IMR-90 (cell line): Measurements from ENCODE around the gene HADHA. TPM values are rescaled to one million over a fixed set of nuclear protein-coding genes. Genes with fewer than 3 reads are reported as not detected.

Experiments
- ATAC-seq: fragments of 200-7000 bp; cut with Tn5 transposase; 2 replicates; pipeline ENCODE4 v1.9.1; 2020; ENCODE audit warnings: low read depth, mild to moderate bottlenecking, moderate library complexity
- BruUV-seq: library from RNA; stranded (reverse); fragments of 400-500 nt; replicated peaks from 2 replicates; lab custom pipeline; 2021; lab: Mats Ljungman, UMichigan
- CTCF ChIA-PET: fragments of 300-600 bp; formaldehyde crosslinking; extraction: SDS; loops from one replicate; lab custom pipeline; 2021; ENCODE audit warnings: antibody characterized with exemption; lab: Yijun Ruan, JAX
- POLR2A ChIA-PET: fragments of 300-600 bp; sonication (Branson Sonifier 250); formaldehyde crosslinking; loops from one replicate; lab custom pipeline; 2022; ENCODE audit warnings: antibody characterized with exemption; ENCODE audit not compliant: unreplicated experiment; lab: Charles Lee
- DNase-seq: peaks from one replicate; pipeline ENCODE4 v3.0.0; 2013
- H2AFZ ChIP-seq: replicated peaks from 2 replicates; pipeline ENCODE3; 2013; ENCODE audit warnings: low read length, mild to moderate bottlenecking; ENCODE audit not compliant: poor library complexity
- H2AK5ac ChIP-seq: 2 replicates; pipeline ENCODE4 v1.6.1; 2013; ENCODE audit warnings: low read depth, low read length, inconsistent platforms
- H2AK9ac ChIP-seq: replicated peaks from 2 replicates; pipeline ENCODE3; 2013; ENCODE audit warnings: mild to moderate bottlenecking, low read depth, low read length, moderate library complexity; ENCODE audit not compliant: poor library complexity
- H2BK120ac ChIP-seq: 2 replicates; pipeline ENCODE4 v1.6.1; 2013; ENCODE audit warnings: low read depth, low read length, inconsistent platforms
- H2BK15ac ChIP-seq: 3 replicates; pipeline ENCODE4 v1.6.1; 2013; ENCODE audit warnings: low read depth, low read length, inconsistent platforms
- H2BK20ac ChIP-seq: 2 replicates; pipeline ENCODE4 v1.6.1; 2013; ENCODE audit warnings: low read depth, mild to moderate bottlenecking, inconsistent platforms, low read length, moderate library complexity
- H2BK5ac ChIP-seq: 2 replicates; pipeline ENCODE4 v1.6.1; 2013; ENCODE audit warnings: mild to moderate bottlenecking, low read depth, low read length, inconsistent platforms; ENCODE audit not compliant: poor library complexity, severe bottlenecking
- H3K14ac ChIP-seq: replicated peaks from 2 replicates; pipeline ENCODE4 v1.6.1; 2013; ENCODE audit warnings: low read depth, low read length, inconsistent platforms
- H3K18ac ChIP-seq: 2 replicates; pipeline ENCODE4 v1.6.1; 2013; ENCODE audit warnings: low read depth, low read length, control low read depth
- H3K23ac ChIP-seq: 2 replicates; pipeline ENCODE4 v1.6.1; 2013; ENCODE audit warnings: low read depth, low read length, inconsistent platforms
- H3K27ac ChIP-seq: 2 replicates; pipeline ENCODE4 v1.5.1; 2013; ENCODE audit warnings: mild to moderate bottlenecking, control low read depth, low read length; ENCODE audit not compliant: insufficient read depth
- H3K27me3 ChIP-seq: 2 replicates; pipeline ENCODE4 v1.6.1; 2013; ENCODE audit warnings: low read length; ENCODE audit not compliant: control insufficient read depth, insufficient read depth
- H3K36me3 ChIP-seq: 2 replicates; pipeline ENCODE4 v1.6.1; 2013; ENCODE audit warnings: low read length, mixed read lengths; ENCODE audit not compliant: control insufficient read depth, insufficient read depth
- H3K4ac ChIP-seq: 2 replicates; pipeline ENCODE4 v1.6.1; 2013; ENCODE audit warnings: low read depth, low read length, inconsistent platforms
- H3K4me1 ChIP-seq: 2 replicates; pipeline ENCODE4 v1.6.1; 2013; ENCODE audit warnings: low read length, mixed read lengths; ENCODE audit not compliant: control insufficient read depth, insufficient read depth
- H3K4me2 ChIP-seq: 2 replicates; pipeline ENCODE4 v1.6.1; 2013; ENCODE audit warnings: low read depth, mild to moderate bottlenecking, control low read depth, low read length, moderate library complexity
- H3K4me3 ChIP-seq: 2 replicates; pipeline ENCODE4 v1.5.1; 2013; ENCODE audit warnings: low read depth, mild to moderate bottlenecking, control low read depth, low read length, moderate library complexity; ENCODE audit not compliant: insufficient read depth
- H3K56ac ChIP-seq: 2 replicates; pipeline ENCODE4 v1.6.1; 2013; ENCODE audit warnings: low read length, inconsistent platforms; ENCODE audit not compliant: insufficient read depth; ENCODE audit errors: extremely low read depth
- H3K79me1 ChIP-seq, 2 experiments: 2 replicates each; pipeline ENCODE4 v1.6.1; 2013; ENCODE audit warnings: low read length in 2 of 2, inconsistent platforms in 1 of 2, low read depth in 1 of 2
- H3K9ac ChIP-seq: 2 replicates; pipeline ENCODE4 v1.6.1; 2013; ENCODE audit warnings: low read depth, low read length, control low read depth
- H3K9me1 ChIP-seq: 2 replicates; pipeline ENCODE4 v1.6.1; 2013; ENCODE audit warnings: low read length, inconsistent platforms; ENCODE audit not compliant: insufficient read depth
- H3K9me3 ChIP-seq: 2 replicates; pipeline ENCODE4 v1.6.1; 2013; ENCODE audit warnings: low read length; ENCODE audit not compliant: control insufficient read depth, insufficient read depth
- H4K20me1 ChIP-seq: 2 replicates; pipeline ENCODE4 v1.6.1; 2013; ENCODE audit warnings: low read length, inconsistent platforms; ENCODE audit not compliant: insufficient read depth
- H4K5ac ChIP-seq: 2 replicates; pipeline ENCODE4 v1.6.1; 2013; ENCODE audit warnings: mild to moderate bottlenecking, low read depth, low read length, control low read depth
- H4K8ac ChIP-seq, 2 experiments: 2 replicates each; pipeline ENCODE4 v1.6.1; 2013; ENCODE audit warnings: low read depth in 2 of 2, low read length in 2 of 2, control low read depth in 1 of 2, inconsistent platforms in 1 of 2
- H4K91ac ChIP-seq: 2 replicates; pipeline ENCODE4 v1.6.1; 2013; ENCODE audit warnings: low read depth, low read length, inconsistent platforms; ENCODE audit not compliant: insufficient read depth
- BHLHE40 ChIP-seq: fragments of 150-350 bp; IDR thresholded peaks from 2 replicates; pipeline ENCODE4 v1.6.1; 2016; ENCODE audit warnings: mild to moderate bottlenecking, low read depth, low read length
- CEBPB ChIP-seq: IDR thresholded peaks from 2 replicates; pipeline ENCODE4 v1.6.1; 2012; ENCODE audit warnings: low read depth, low read length, improper control_type of control experiment
- CHD1 ChIP-seq: IDR thresholded peaks from 2 replicates; pipeline ENCODE4 v1.6.1; 2012; ENCODE audit warnings: low read depth, low read length, improper control_type of control experiment
- CTCF ChIP-seq: conservative IDR thresholded peaks from 2 replicates; pipeline ENCODE4 v1.5.1; 2012; ENCODE audit warnings: mild to moderate bottlenecking, low read depth, low read length, improper control_type of control experiment
- ELK1 ChIP-seq: fragments of 150-350 bp; IDR thresholded peaks from 2 replicates; pipeline ENCODE4 v1.6.1; 2016; ENCODE audit warnings: low read depth, mild to moderate bottlenecking, low read length, moderate library complexity, borderline replicate concordance
- FOS ChIP-seq: fragments of 150-350 bp; IDR thresholded peaks from 2 replicates; pipeline ENCODE4 v1.6.1; 2016; ENCODE audit warnings: low read depth, low read length
- MAFK ChIP-seq: IDR thresholded peaks from 2 replicates; pipeline ENCODE4 v1.6.1; 2012; ENCODE audit warnings: low read depth, low read length, improper control_type of control experiment
- MAZ ChIP-seq: IDR thresholded peaks from 2 replicates; pipeline ENCODE4 v1.6.1; 2012; ENCODE audit warnings: low read depth, mild to moderate bottlenecking, low read length, improper control_type of control experiment, moderate library complexity, borderline replicate concordance
- NFE2L2 ChIP-seq: fragments of 150-350 bp; IDR thresholded peaks from 2 replicates; pipeline ENCODE4 v1.6.1; 2016; ENCODE audit warnings: low read depth, mild to moderate bottlenecking, low read length
- POLR2A ChIP-seq: IDR thresholded peaks from 2 replicates; pipeline ENCODE4 v1.6.1; 2012; ENCODE audit warnings: mild to moderate bottlenecking, low read depth, low read length
- RAD21 ChIP-seq: IDR thresholded peaks from 2 replicates; pipeline ENCODE4 v1.6.1; 2012; ENCODE audit warnings: low read length, improper control_type of control experiment
- SMC3 ChIP-seq: fragments of 150-350 bp; IDR thresholded peaks from 2 replicates; pipeline ENCODE4 v1.6.1; 2016; ENCODE audit warnings: low read depth, mild to moderate bottlenecking, antibody characterized with exemption, low read length, moderate library complexity
- WGBS, 2 experiments: methylation state at CpG; one replicate each; pipeline versions ENCODE4 v1.1.5 to v1.1.7; 2013; ENCODE audit warnings: missing lambda C conversion rate in 2 of 2; ENCODE audit not compliant: insufficient read length in 1 of 2; ENCODE audit errors: extremely low coverage in 2 of 2; 5-methylcytosine and 5-hydroxymethylcytosine counted together
- dilution Hi-C: fragments of 300-500 bp; cut with HindIII; formaldehyde crosslinking; loops from one replicate; pipeline ENCODE4 v1.14.3; 2018; ENCODE audit warnings: low sequenced_read_pairs; ENCODE audit not compliant: unreplicated experiment
- in situ Hi-C: fragments of 300-500 bp; cut with MboI; formaldehyde crosslinking; loops from 3 replicates; pipeline ENCODE4 v1.14.3; 2019; ENCODE audit warnings: low sequenced_read_pairs, inconsistent platforms, mixed read lengths
- intact Hi-C: fragments of 100-400 bp; cut with micrococcal nuclease; formaldehyde crosslinking; loops from 2 replicates; pipeline ENCODE4 v1.10.0; 2022
- polyA plus RNA-seq, 3 experiments: library from polyadenylated mRNA; depleted of rRNA; stranded (reverse); fragments of >200 nt; gene quantifications; 2 replicates each; pipeline ENCODE4 v1.2.3, GENCODE V29; 2012; ENCODE audit warnings: low replicate concordance in 1 of 3
- total RNA-seq: library from RNA; depleted of rRNA; stranded (reverse); fragments of >200 nt; gene quantifications from 2 replicates; pipeline ENCODE4 v1.2.3, GENCODE V29; 2012

The HADHA gene
- total and polyA plus RNA-seq, 2 of the 4 experiments (the other 2 are of a cell fraction) = 52.7 to 111 TPM

GRCh38 chr2:26203906-26204305 is 40.5 kb downstream of the HADHA start:
- Histone ChIP-seq H3K27ac (no peak overlapping the region), H3K4me2 (no peak overlapping the region), H2BK15ac (no peak overlapping the region), H3K56ac (no peak overlapping the region), H2AK5ac (no peak overlapping the region), H3K9ac (no peak overlapping the region), H3K18ac (no peak overlapping the region), H3K4me1 (no peaks in the 10 kb centered on the region), H3K14ac (no peak overlapping the region), H3K4me3 (no peak overlapping the region), H4K91ac (no peak overlapping the region), H3K4ac (no peak overlapping the region), H2BK5ac (no peak overlapping the region), H2AFZ (no peak overlapping the region), H3K23ac (no peak overlapping the region), H2BK20ac (no peak overlapping the region), H4K5ac (no peak overlapping the region), H3K36me3 (peaks cover 33% of the 10 kb centered on the region), H3K9me3 (no peaks in the 10 kb centered on the region), H4K8ac (no peak overlapping the region), H3K27me3 (no peaks in the 10 kb centered on the region), H2AK9ac (no peak overlapping the region), H3K79me1 (peaks cover 0 to 2% of the 10 kb centered on the region in 2 experiments; a peak in 1 of 4 replicates), H2BK120ac (no peak overlapping the region), H4K20me1 (no peaks in the 10 kb centered on the region), H3K9me1 (no peaks in the 10 kb centered on the region)
- TF ChIP-seq MAFK (no peak), RAD21 (no peak), BHLHE40 (no peak), CTCF (no peak), POLR2A (no peak), MAZ (no peak), FOS (no peak), CEBPB (no peak), ELK1 (no peak), CHD1 (no peak), NFE2L2 (no peak), SMC3 (no peak)
- CTCF ChIA-PET = no interaction called here
- no TSS peak for BruUV-seq
- POLR2A ChIA-PET = no interaction called here
- WGBS, 2 experiments = no CpG with 5 or more reads among the region's 7 CpGs
- intact Hi-C loops (loop anchor here (5.0 kb wide), 1 partner anchor 33 kb away; no protein-coding TSS in a partner anchor), dilution Hi-C loops (no loop called here), in situ Hi-C loops (no loop called here)
- ATAC-seq (no peak), DNase-seq (no peak)
